T-cell (primary cell): ENCODE measurements around the gene XNDC1N. TPM values are rescaled to one million over a fixed set of nuclear protein-coding genes. Genes with fewer than 3 reads are reported as not detected.
"Not testable (repeated sequence)": the region's sequence is repeated elsewhere in the genome, so short reads cannot be mapped to it uniquely, and the experiment has no call there.

Experiments used
- ATAC-seq, 4 experiments: fragments of 200-7000 bp in 3 of 4; fragments of 150-1000 bp in 1 of 4; cut with Tn5 transposase; replicated peaks in 1 of 4; 1 replicate in 3 of 4; 2 replicates in 1 of 4; pipeline ENCODE4 v1.10.0; 2021; ENCODE audit warnings: moderate library complexity in 3 of 4, mild to moderate bottlenecking in 2 of 4, moderate number of reproducible peaks in 1 of 4
- CTCF ChIA-PET, 2 donors: fragments of 300-600 bp; sonication (Branson Sonifier 250); formaldehyde crosslinking; loops; one replicate each; lab custom pipeline; 2022; ENCODE audit warnings: antibody characterized with exemption in 2 of 2; lab: Charles Lee
- POLR2A ChIA-PET, 2 donors: fragments of 300-600 bp; sonication (Branson Sonifier 250); formaldehyde crosslinking; loops; one replicate each; lab custom pipeline; 2022; ENCODE audit warnings: antibody characterized with exemption in 2 of 2; lab: Charles Lee
- DNase-seq, 35 experiments: peaks; one replicate each; pipeline versions ENCODE4 v3.0.0 to v3.0.0-alpha.2; 2013 to 2023
- H3K27ac ChIP-seq: one replicate; pipeline ENCODE4 v1.5.1; 2013; ENCODE audit warnings: low read length
- H3K27me3 ChIP-seq, 2 experiments: replicated peaks in 1 of 2; 1 replicate in 1 of 2; 2 replicates in 1 of 2; pipeline versions ENCODE4 v1.6.1 to v1.7.0; 2013; ENCODE audit warnings: low read length in 1 of 2, mixed read lengths in 1 of 2; ENCODE audit not compliant: control insufficient read depth in 2 of 2, insufficient read depth in 2 of 2; ENCODE audit errors: extremely low read depth in 1 of 2
- H3K36me3 ChIP-seq, 2 donors: 1 replicate in 1 of 2; 2 replicates in 1 of 2; pipeline versions ENCODE4 v1.6.1 to v1.7.0; 2013; ENCODE audit warnings: low read length in 1 of 2; ENCODE audit not compliant: control insufficient read depth in 2 of 2, insufficient read depth in 1 of 2; ENCODE audit errors: extremely low read depth in 1 of 2
- H3K4me1 ChIP-seq, 2 experiments: 1 replicate in 1 of 2; 2 replicates in 1 of 2; pipeline versions ENCODE4 v1.6.1 to v1.7.0; 2013; ENCODE audit warnings: low read length in 2 of 2, mixed read lengths in 1 of 2; ENCODE audit not compliant: insufficient read depth in 2 of 2, control insufficient read depth in 1 of 2; ENCODE audit errors: extremely low read depth in 1 of 2
- H3K4me3 ChIP-seq, 2 donors: 1 replicate in 1 of 2; 2 replicates in 1 of 2; pipeline versions ENCODE4 v1.5.1 to v1.7.0; 2013; ENCODE audit warnings: mild to moderate bottlenecking in 2 of 2, low read length in 1 of 2, moderate library complexity in 1 of 2; ENCODE audit not compliant: control insufficient read depth in 1 of 2; ENCODE audit errors: extremely low read depth in 1 of 2
- H3K9me3 ChIP-seq: 2 replicates; pipeline ENCODE4 v1.7.0; 2013
- H3K27ac Mint-ChIP-seq, 2 donors: one replicate each; pipeline ENCODE4 v1.8.0; 2020 to 2021; ENCODE audit warnings: mild to moderate bottlenecking in 2 of 2, mixed read lengths in 2 of 2
- H3K27me3 Mint-ChIP-seq, 2 donors: one replicate each; pipeline ENCODE4 v1.8.0; 2021 to 2022; ENCODE audit warnings: mixed read lengths in 2 of 2
- H3K36me3 Mint-ChIP-seq: one replicate; pipeline ENCODE4 v1.8.0; 2021; ENCODE audit warnings: mixed read lengths
- H3K4me1 Mint-ChIP-seq, 3 donors: one replicate each; pipeline ENCODE4 v1.8.0; 2020 to 2022; ENCODE audit warnings: mixed read lengths in 3 of 3, mild to moderate bottlenecking in 1 of 3
- H3K4me3 Mint-ChIP-seq, 3 donors: one replicate each; pipeline ENCODE4 v1.8.0; 2020 to 2022; ENCODE audit warnings: mild to moderate bottlenecking in 3 of 3, mixed read lengths in 3 of 3, moderate library complexity in 3 of 3
- H3K9me3 Mint-ChIP-seq, 3 donors: one replicate each; pipeline ENCODE4 v1.8.0; 2020 to 2022; ENCODE audit warnings: mixed read lengths in 3 of 3
- WGBS: methylation state at CpG from one replicate; pipeline ENCODE4 v1.1.5; 2013; ENCODE audit warnings: missing lambda C conversion rate; ENCODE audit not compliant: insufficient coverage; 5-methylcytosine and 5-hydroxymethylcytosine counted together
- total RNA-seq, 35 experiments: library from RNA in 6 of 35; stranded (reverse) in 6 of 35; fragments of 120-200 nt in 1 of 35; gene quantifications; one replicate each; pipeline versions ENCODE4 v1.2.1 to v1.2.4 and lab custom pipeline; 2013 to 2026

XNDC1N gene
- total RNA-seq, 5 donors from 2014 or later (not counting 1 experiment from before 2014, with no cell fraction given), result 17.3 to 24.7 (median 21.5) TPM

- Mint-ChIP-seq H3K27ac (peak within 1 kb of the TSS; percentile 99), H3K9me3 (no peaks in the 10 kb centered on the region), H3K27me3 (no peaks in the 10 kb centered on the region), H3K36me3 (peaks cover 4% of the 10 kb centered on the region), H3K4me3 (peak within 1 kb of the TSS; percentile 94 to 100 (median 98)), H3K4me1 (peaks cover 57 to 65% (median 60%) of the 10 kb centered on the region in 3 donors)
- Histone ChIP-seq H3K27ac (peak within 1 kb of the TSS; percentile 91), H3K4me3 (peak within 1 kb of the TSS; percentile 90 to 99), H3K27me3 (no peaks in the 10 kb centered on the region), H3K9me3 (no peaks in the 10 kb centered on the region), H3K4me1 (peaks cover 16 to 23% of the 10 kb centered on the region in 2 experiments), H3K36me3 (peaks cover 0 to 10% of the 10 kb centered on the region in 2 donors)
- ATAC-seq (peak; percentile 93 to 95 (median 95)), DNase-seq (peak; percentile 92 to 99 (median 98))
- ChIA-PET POLR2A (interaction anchor here in 1 of 2 donors (0.6 to 0.7 kb wide), 3 partner anchors 24 to 262 kb away, joined by 3 to 4 read pairs (median 3); no protein-coding TSS in a partner anchor), CTCF (interaction anchor here in 1 of 2 donors (1.1 to 2.0 kb wide), 2 partner anchors 49 to 129 kb away, joined by 3 to 7 read pairs; no protein-coding TSS in a partner anchor)
- WGBS, result 0% methylated on average over 23 of the region's 32 CpGs
Observed at GRCh38 chr11:71928737-71929443, 496 bp upstream of the XNDC1N start, which contains the start of gene RNF121. TSS of gene RNF121 (plus strand) at chr11:71929046. CDS start at chr11:71929062, 16 bp downstream.

- WGBS, result 98% methylated on average over 4 of the region's 9 CpGs
- Mint-ChIP-seq H3K27me3 (no peaks in the 10 kb centered on the region), H3K4me3 (no peak overlapping the region), H3K4me1 (no peaks in the 10 kb centered on the region), H3K27ac (no peak overlapping the region), H3K9me3 (no peaks in the 10 kb centered on the region), H3K36me3 (peaks cover 45% of the 10 kb centered on the region)
- no peaks in the 10 kb centered on the region for H3K4me1 ChIP-seq
- ATAC-seq, result no peak
- ChIA-PET POLR2A (no interaction called here), CTCF (no interaction called here)
- H3K9me3 ChIP-seq, result no peaks in the 10 kb centered on the region
- peaks cover 6 to 44% of the 10 kb centered on the region in 2 donors for H3K36me3 ChIP-seq
- no peak overlapping the region for H3K4me3 ChIP-seq
- H3K27ac ChIP-seq, result no peak overlapping the region
- H3K27me3 ChIP-seq, result no peaks in the 10 kb centered on the region
- no peak for DNase-seq
Observed at GRCh38 chr11:71917646-71918140, 10.7 kb downstream of the XNDC1N start.

GRCh38 chr11:71914617-71915189 is 13.7 kb downstream of the XNDC1N start:
- Histone ChIP-seq H3K4me3 (no peak overlapping the region), H3K27me3 (no peaks in the 10 kb centered on the region), H3K4me1 (no peaks in the 10 kb centered on the region), H3K9me3 (no peaks in the 10 kb centered on the region), H3K27ac (no peak overlapping the region), H3K36me3 (peaks cover 12 to 43% of the 10 kb centered on the region in 2 donors)
- ChIA-PET POLR2A (no interaction called here), CTCF (no interaction called here)
- Mint-ChIP-seq H3K27me3 (no peaks in the 10 kb centered on the region), H3K27ac (no peak overlapping the region), H3K36me3 (peaks cover 60% of the 10 kb centered on the region), H3K4me1 (no peaks in the 10 kb centered on the region), H3K9me3 (no peaks in the 10 kb centered on the region), H3K4me3 (no peak overlapping the region)
- DNase-seq, result no peak
- ATAC-seq, result no peak
- WGBS, result 80% methylated on average over 7 of the region's 7 CpGs

- no peak overlapping the region for H3K4me3 Mint-ChIP-seq
- no peak for DNase-seq
- POLR2A ChIA-PET, result no interaction called here
Observed at GRCh38 chr11:71913756-71914526, 14.5 kb downstream of the XNDC1N start.

GRCh38 chr11:71911986-71912340 is 16.4 kb downstream of the XNDC1N start:
- H3K27ac Mint-ChIP-seq, H3K9me3 ChIP-seq, H3K9me3 Mint-ChIP-seq, H3K4me3 ChIP-seq, H3K4me1 ChIP-seq, H3K27me3 ChIP-seq, CTCF ChIA-PET, H3K27me3 Mint-ChIP-seq, H3K4me3 Mint-ChIP-seq, DNase-seq, H3K27ac ChIP-seq, H3K4me1 Mint-ChIP-seq, POLR2A ChIA-PET, ATAC-seq: not testable (repeated sequence)
- 97% methylated on average over 5 of the region's 10 CpGs for WGBS
- peaks cover 57% of the 10 kb centered on the region for H3K36me3 Mint-ChIP-seq
- H3K36me3 ChIP-seq, result peaks cover 9 to 35% of the 10 kb centered on the region in 2 donors

More at GRCh38 chr11:71913756-71914526, 14.5 kb downstream of the XNDC1N start:
- Mint-ChIP-seq H3K36me3 (peaks cover 59% of the 10 kb centered on the region), H3K27ac (no peak overlapping the region), H3K9me3 (no peaks in the 10 kb centered on the region), H3K4me1 (no peaks in the 10 kb centered on the region), H3K27me3 (no peaks in the 10 kb centered on the region)
- CTCF ChIA-PET, result no interaction called here
- no peaks in the 10 kb centered on the region for H3K9me3 ChIP-seq
- no peak overlapping the region for H3K27ac ChIP-seq
- H3K4me3 ChIP-seq, result no peak overlapping the region
- H3K27me3 ChIP-seq, result no peaks in the 10 kb centered on the region
- peaks cover 12 to 43% of the 10 kb centered on the region in 2 donors for H3K36me3 ChIP-seq
- WGBS, result 80% methylated on average over 1 of the region's 5 CpGs
- ATAC-seq, result no peak
- no peaks in the 10 kb centered on the region for H3K4me1 ChIP-seq

- ATAC-seq, H3K27me3 Mint-ChIP-seq, H3K27me3 ChIP-seq, POLR2A ChIA-PET, H3K4me3 Mint-ChIP-seq, H3K27ac Mint-ChIP-seq, H3K9me3 ChIP-seq, CTCF ChIA-PET, H3K27ac ChIP-seq, H3K4me3 ChIP-seq, H3K4me1 Mint-ChIP-seq, H3K4me1 ChIP-seq, H3K9me3 Mint-ChIP-seq: not testable (repeated sequence)
- H3K36me3 ChIP-seq, result peaks cover 9 to 33% of the 10 kb centered on the region in 2 donors
- DNase-seq, result peak in 3 of 35 experiments; percentile 4 to 14 (median 13)
- H3K36me3 Mint-ChIP-seq, result peaks cover 60% of the 10 kb centered on the region
- 71% methylated on average over 4 of the region's 10 CpGs for WGBS
Observed at GRCh38 chr11:71911321-71911985, 16.9 kb downstream of the XNDC1N start.
